ENCODE measurements around the gene TEC.
A peak's percentile ranks its signal among the peaks of the same experiment; 100 is the strongest.

TEC gene

GRCh38 chr4:48121180-48121579 is 148.5 kb downstream of the TEC start:
- H3K27ac ChIP-seq, result no peak overlapping the region
- TF ChIP-seq CTCF (conservative IDR thresholded peaks at IDR 0.05), result no peak

GRCh38 chr4:48120132-48120531 is 149.5 kb downstream of the TEC start:
- H3K27ac ChIP-seq, result no peak overlapping the region
- no peak for TF ChIP-seq CTCF (conservative IDR thresholded peaks at IDR 0.05)

GRCh38 chr4:48119646-48120045 is 150.0 kb downstream of the TEC start:
- no peak for TF ChIP-seq CTCF (conservative IDR thresholded peaks at IDR 0.05)
- H3K27ac ChIP-seq, result peak overlapping the region; percentile 70

GRCh38 chr4:48118081-48118480 is 151.6 kb downstream of the TEC start:
- no peak for TF ChIP-seq CTCF (conservative IDR thresholded peaks at IDR 0.05)
- H3K27ac ChIP-seq, result peak overlapping the region; percentile 70

- H3K27ac ChIP-seq, result no peak overlapping the region; the same call in 1 of the 2 replicates
- no peak for TF ChIP-seq CTCF (conservative IDR thresholded peaks at IDR 0.05)
Observed at GRCh38 chr4:48116582-48116981, 153.1 kb downstream of the TEC start.

- no peak for TF ChIP-seq CTCF (conservative IDR thresholded peaks at IDR 0.05)
- H3K27ac ChIP-seq, result no peak overlapping the region
Observed at GRCh38 chr4:48114412-48114811, 155.2 kb downstream of the TEC start.

- H3K27ac ChIP-seq, result no peak overlapping the region
- no peak for TF ChIP-seq CTCF (conservative IDR thresholded peaks at IDR 0.05)
Observed at GRCh38 chr4:48112017-48112667, 157.5 kb downstream of the TEC start.
